ENCODE measurements around the gene MTMR2.
"Not testable (repeated sequence)": the region's sequence is repeated elsewhere in the genome, so short reads cannot be mapped to it uniquely, and the experiment has no call there.

The MTMR2 gene

GRCh38 chr11:95884376-95884775, 39.5 kb downstream of the MTMR2 start:
- DNase-seq (ENCODE audit: low spot score), result no peak

- DNase-seq (ENCODE audit: low spot score), result no peak
Observed at GRCh38 chr11:95883381-95883780, 40.5 kb downstream of the MTMR2 start.

- DNase-seq (ENCODE audit: low spot score), result no peak
Observed at GRCh38 chr11:95877291-95877690, 46.6 kb downstream of the MTMR2 start.

GRCh38 chr11:95870877-95871276, 53.0 kb downstream of the MTMR2 start:
- not testable (repeated sequence) for DNase-seq (ENCODE audit: low spot score)

- DNase-seq (ENCODE audit: low spot score), result no peak
Observed at GRCh38 chr11:95867105-95867504, 56.8 kb downstream of the MTMR2 start.

GRCh38 chr11:95863486-95864140, 60.3 kb downstream of the MTMR2 start:
- DNase-seq (ENCODE audit: low spot score), result no peak

- not testable (repeated sequence) for DNase-seq (ENCODE audit: low spot score)
Observed at GRCh38 chr11:95860024-95860423, 63.9 kb downstream of the MTMR2 start.

GRCh38 chr11:95854362-95854761, 69.5 kb downstream of the MTMR2 start:
- not testable (repeated sequence) for DNase-seq (ENCODE audit: low spot score)

GRCh38 chr11:95853862-95854261, 70.0 kb downstream of the MTMR2 start:
- DNase-seq (ENCODE audit: low spot score), result no peak

GRCh38 chr11:95853138-95853537, 70.8 kb downstream of the MTMR2 start:
- no peak for DNase-seq (ENCODE audit: low spot score)

- DNase-seq (ENCODE audit: low spot score), result no peak
Observed at GRCh38 chr11:95850137-95850536, 73.8 kb downstream of the MTMR2 start.

- no peak for DNase-seq (ENCODE audit: low spot score)
Observed at GRCh38 chr11:95849087-95849825, 74.7 kb downstream of the MTMR2 start.

GRCh38 chr11:95845167-95845566, 78.7 kb downstream of the MTMR2 start:
- no peak for DNase-seq (ENCODE audit: low spot score)

- peak; percentile 31 for DNase-seq (ENCODE audit: low spot score)
Observed at GRCh38 chr11:95835768-95836488, 88.0 kb downstream of the MTMR2 start.

GRCh38 chr11:95835351-95835750, 88.6 kb downstream of the MTMR2 start:
- no peak for DNase-seq (ENCODE audit: low spot score)

- DNase-seq (ENCODE audit: low spot score), result no peak
Observed at GRCh38 chr11:95833378-95833777, 90.5 kb downstream of the MTMR2 start.

GRCh38 chr11:95832763-95833162, 91.1 kb downstream of the MTMR2 start:
- no peak for DNase-seq (ENCODE audit: low spot score)

GRCh38 chr11:95831198-95831883, 92.6 kb downstream of the MTMR2 start:
- no peak for DNase-seq (ENCODE audit: low spot score)

GRCh38 chr11:95829580-95830259, 94.2 kb downstream of the MTMR2 start:
- no peak for DNase-seq (ENCODE audit: low spot score)

GRCh38 chr11:95827696-95828095, 96.2 kb downstream of the MTMR2 start:
- no peak for DNase-seq (ENCODE audit: low spot score)

- DNase-seq (ENCODE audit: low spot score), result no peak
Observed at GRCh38 chr11:95821640-95822039, 102.3 kb downstream of the MTMR2 start.

GRCh38 chr11:95816037-95816436, 107.9 kb downstream of the MTMR2 start:
- no peak for DNase-seq (ENCODE audit: low spot score)
